ENCODE measurements around the gene NAB2.
A peak's percentile ranks its signal among the peaks of the same experiment; 100 is the strongest.

Gene NAB2, protein sequence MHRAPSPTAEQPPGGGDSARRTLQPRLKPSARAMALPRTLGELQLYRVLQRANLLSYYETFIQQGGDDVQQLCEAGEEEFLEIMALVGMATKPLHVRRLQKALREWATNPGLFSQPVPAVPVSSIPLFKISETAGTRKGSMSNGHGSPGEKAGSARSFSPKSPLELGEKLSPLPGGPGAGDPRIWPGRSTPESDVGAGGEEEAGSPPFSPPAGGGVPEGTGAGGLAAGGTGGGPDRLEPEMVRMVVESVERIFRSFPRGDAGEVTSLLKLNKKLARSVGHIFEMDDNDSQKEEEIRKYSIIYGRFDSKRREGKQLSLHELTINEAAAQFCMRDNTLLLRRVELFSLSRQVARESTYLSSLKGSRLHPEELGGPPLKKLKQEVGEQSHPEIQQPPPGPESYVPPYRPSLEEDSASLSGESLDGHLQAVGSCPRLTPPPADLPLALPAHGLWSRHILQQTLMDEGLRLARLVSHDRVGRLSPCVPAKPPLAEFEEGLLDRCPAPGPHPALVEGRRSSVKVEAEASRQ

DNA sequence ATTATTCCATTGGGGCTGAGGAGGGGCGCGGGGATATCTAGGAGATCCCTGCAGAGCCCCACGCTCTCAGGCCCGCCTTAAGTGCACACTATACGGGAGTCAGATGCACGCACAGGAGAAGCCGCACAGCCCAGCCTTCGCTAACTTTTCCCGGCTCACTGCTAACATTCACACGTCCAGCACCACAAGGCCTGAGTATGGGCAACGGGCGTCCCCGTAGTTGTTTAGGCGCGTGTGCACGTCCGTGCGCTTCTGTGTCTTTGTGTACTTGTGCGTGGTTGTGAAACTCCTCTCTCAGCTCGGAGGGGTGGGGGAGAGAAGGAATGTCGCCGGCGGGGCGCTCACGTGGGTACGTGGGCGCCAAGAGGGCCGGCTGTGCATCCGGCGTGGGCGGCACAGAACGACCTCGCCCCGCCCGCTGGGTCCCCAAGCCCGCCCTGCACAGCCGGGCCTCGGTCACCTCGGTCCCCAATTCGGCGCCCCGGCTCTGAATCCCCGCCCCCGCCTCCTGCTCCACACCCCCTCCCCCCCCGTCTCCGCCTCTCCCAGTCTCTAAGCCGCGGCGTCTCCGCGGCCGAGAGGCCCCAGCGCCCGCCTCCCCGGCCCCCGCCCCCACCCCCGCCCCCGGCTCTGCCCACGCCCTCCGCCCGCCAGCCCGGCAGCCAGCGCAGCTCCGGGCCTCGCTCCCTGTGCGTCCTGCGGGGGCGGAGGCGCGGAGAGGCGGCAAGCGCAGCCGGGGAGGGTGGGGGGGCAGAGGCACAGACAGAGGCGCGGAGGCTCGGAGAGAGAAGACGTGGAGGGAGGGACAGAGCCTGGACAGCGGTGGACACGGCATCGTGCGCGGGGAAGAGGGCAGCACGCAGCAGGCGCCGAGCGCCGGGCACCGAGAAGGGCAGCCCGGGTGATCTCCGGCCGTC is at the start of gene NAB2:
Gene NAB2 (plus strand): TSS at position 761 of the 917 bp plus-strand sequence. CDS start 158 bp downstream, outside the sequence.
- DNase-seq (ENCODE audit: low read depth in 1 of 2, low spot score in 1 of 2): peak; percentile 86 to 99
- in situ Hi-C loops (cut with HindIII; ENCODE audit: low pct_unique_long_range_greater_than_20kb, low sequenced_read_pairs): no loop called here
- no peak for TF ChIP-seq JUND (IDR thresholded peaks at IDR 0.05; ENCODE audit: low read depth)

DNA sequence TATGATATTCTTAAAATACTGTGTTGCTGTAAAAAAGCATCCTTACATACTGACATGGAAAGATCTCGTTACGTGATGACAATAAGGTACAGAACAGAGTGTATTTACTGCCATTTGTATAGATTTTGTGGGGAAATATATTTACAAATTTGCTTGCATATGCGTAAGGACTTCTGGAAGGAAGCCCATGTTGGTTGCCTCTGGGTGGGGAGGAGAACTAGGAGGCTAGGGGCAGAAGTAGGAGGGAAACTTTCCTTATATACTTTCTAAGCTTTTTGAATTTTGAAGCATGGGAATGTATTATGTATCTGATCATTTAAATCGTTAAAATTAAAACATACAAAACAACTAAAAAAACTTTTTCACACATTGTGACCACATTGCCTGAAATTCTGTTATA is 48.7 kb upstream of the NAB2 start:
- TF ChIP-seq JUND (IDR thresholded peaks at IDR 0.05; ENCODE audit: low read depth): no peak
- DNase-seq (ENCODE audit: low read depth in 1 of 2, low spot score in 1 of 2): no peak
- in situ Hi-C loops (cut with HindIII; ENCODE audit: low pct_unique_long_range_greater_than_20kb, low sequenced_read_pairs): no loop called here

DNA sequence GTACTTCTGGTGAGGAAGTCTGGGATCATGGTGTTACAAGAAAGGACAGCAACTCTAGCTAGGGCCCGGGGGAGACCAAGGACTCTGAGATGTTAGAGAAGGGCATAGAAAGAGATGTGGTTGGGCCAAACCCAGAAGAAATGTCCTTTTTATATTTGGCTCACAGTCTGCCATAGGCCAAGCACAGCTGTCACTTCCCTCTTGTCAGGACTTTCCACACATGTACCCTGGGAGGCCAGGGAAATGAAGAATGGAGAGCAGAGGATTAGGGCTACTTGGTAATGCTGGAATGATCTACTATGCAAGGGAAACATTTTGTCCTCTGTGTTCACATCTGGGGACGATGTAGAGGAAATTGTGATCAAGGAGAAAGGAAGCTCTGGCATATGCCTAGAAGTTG is 48.2 kb upstream of the NAB2 start:
- no peak for TF ChIP-seq JUND (IDR thresholded peaks at IDR 0.05; ENCODE audit: low read depth)
- no peak for DNase-seq (ENCODE audit: low read depth in 1 of 2, low spot score in 1 of 2)
- in situ Hi-C loops (cut with HindIII; ENCODE audit: low pct_unique_long_range_greater_than_20kb, low sequenced_read_pairs): no loop called here

DNA sequence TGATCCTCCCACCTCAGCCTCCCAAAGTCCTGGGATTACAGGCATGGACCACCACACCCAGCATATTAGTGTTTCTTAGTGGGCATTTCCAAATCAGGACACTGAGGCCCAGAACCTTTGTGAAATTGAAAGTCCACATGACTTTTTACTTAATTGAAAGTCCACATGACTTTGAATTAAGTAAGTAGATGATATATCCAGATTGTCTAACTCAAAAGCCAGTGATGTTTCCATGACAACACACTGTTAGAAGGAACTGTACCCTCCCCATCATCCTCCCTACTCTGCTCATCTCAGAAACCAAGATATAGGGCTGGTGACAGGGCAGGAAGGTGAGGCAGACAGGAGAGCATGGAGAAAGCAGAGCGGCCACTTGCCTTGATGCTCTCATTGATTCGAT is 46.2 kb upstream of the NAB2 start:
- no peak for TF ChIP-seq JUND (IDR thresholded peaks at IDR 0.05; ENCODE audit: low read depth)
- in situ Hi-C loops (cut with HindIII; ENCODE audit: low pct_unique_long_range_greater_than_20kb, low sequenced_read_pairs): no loop called here
- no peak for DNase-seq (ENCODE audit: low read depth in 1 of 2, low spot score in 1 of 2)

DNA sequence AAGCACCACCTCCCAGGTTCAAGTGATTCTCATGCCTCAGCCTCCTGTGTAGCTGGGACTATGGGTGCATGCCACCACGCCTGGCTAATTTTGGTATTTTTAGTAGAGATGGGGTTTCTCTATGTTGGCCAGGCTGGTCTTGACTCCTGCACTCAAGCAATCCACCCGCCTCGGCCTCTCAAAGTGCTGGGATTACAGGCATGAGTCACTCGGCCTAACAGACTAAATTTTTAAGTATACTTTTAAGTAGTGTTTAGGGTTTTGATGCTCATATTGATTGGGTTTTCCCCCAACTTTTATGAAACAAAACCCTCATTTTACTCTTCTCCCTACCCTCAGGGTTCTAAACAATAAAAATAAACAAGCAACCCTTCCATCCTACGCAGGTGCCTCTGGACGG is 44.4 kb upstream of the NAB2 start:
- no peak for DNase-seq (ENCODE audit: low read depth in 1 of 2, low spot score in 1 of 2)
- in situ Hi-C loops (cut with HindIII; ENCODE audit: low pct_unique_long_range_greater_than_20kb, low sequenced_read_pairs): no loop called here

DNA sequence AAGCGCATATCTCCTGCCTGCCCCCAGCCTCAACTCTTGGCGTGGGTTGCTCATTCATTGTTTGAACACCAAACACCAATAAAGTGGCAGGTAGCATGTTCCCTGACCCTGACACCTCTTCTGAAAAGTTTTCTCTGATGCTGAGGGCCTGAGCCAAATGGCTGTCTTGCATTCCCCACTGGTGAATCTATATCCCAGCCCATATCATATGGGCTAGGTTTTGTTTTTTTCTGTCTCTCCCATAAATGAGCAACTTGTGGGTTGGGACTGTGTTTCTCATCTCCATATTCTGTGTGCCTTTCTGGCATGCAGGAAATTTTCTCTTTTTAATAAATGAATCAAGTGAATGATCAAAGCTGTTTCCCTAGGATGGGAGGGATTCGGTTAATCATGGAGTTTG is 44.0 kb upstream of the NAB2 start:
- in situ Hi-C loops (cut with HindIII; ENCODE audit: low pct_unique_long_range_greater_than_20kb, low sequenced_read_pairs): no loop called here
- TF ChIP-seq JUND (IDR thresholded peaks at IDR 0.05; ENCODE audit: low read depth): no peak
- no peak for DNase-seq (ENCODE audit: low read depth in 1 of 2, low spot score in 1 of 2)

More for the DNA sequence above, 44.4 kb upstream of the NAB2 start:
- no peak for TF ChIP-seq JUND (IDR thresholded peaks at IDR 0.05; ENCODE audit: low read depth)

DNA sequence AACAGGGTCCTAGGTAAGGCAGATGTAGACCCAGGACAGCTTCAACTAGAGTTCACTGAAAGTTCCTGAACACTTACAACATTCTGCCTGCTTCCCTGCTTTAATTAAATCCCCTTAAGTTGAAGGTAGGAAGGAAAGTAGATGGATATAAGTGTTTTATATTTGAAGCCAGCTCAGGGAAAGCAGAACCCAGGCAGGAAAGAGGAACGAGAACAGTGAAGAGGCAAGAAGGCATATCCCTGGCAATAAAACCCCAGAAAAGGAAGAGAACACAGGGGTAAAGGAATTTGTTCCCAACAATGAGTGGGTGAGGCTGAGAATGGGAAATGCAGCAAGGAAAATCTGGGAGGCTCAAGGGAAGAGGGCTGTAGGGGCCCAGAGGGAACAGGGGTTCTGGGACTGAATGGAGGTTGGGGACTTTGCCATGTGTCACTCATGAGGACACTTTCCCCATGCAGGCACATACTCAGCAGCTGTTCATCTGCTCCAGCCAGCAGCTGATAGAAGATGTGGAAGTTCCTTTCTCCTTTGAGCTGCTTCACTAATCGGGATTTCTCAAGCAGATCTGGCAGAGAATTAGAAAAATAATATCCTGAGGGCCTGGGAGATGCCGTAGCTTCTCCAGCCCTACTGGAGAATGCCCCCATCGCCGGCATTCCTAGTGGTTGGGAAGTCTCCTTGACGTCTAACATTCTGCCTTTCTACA is 42.7 kb upstream of the NAB2 start:
- DNase-seq (ENCODE audit: low read depth in 1 of 2, low spot score in 1 of 2): no peak
- TF ChIP-seq JUND (IDR thresholded peaks at IDR 0.05; ENCODE audit: low read depth): no peak
- in situ Hi-C loops (cut with HindIII; ENCODE audit: low pct_unique_long_range_greater_than_20kb, low sequenced_read_pairs): no loop called here

DNA sequence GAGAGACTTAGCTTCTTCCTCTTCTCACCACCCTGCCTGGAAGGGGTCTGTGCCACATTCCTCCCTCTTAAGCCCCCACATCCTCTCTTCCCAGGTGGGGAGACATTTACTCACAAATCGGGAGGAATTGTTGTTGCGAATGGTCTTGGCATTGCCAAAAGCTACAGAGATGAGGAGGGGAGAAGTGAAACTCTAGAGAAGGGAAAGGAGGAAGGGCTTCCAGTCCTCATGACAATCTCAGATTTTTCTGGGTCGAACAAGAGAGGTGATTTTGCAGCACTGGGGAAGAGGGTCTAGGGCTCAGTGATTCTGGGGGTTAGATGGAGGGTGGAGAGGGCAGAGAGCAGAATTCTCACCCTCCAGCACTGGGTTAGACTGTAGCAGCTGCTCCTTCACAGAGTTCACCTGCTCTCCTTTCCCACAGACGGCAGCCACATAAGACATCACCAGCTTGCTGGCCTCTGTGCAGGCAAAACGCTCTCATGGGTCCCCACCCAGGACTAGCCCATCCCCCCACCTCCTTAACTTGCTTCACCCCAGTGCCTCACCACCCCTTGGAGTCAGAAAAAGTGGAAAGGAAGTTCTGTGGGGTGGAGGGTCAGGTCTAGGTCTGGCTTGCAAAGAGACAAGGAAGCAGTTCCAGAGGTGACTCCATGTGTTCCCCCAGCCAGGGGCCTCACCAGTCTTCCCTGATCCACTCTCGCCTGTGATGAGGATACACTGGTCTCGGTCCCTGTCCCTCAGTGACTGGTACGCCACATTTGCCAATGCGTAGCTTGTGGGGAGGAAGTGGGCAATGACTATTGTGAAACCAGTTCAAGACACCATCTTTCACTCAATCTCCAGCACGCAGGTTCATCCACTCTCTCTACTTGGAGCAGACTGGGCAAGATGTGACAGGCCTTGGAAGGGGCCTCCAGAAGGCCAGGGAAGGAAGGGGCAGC is 41.7 kb upstream of the NAB2 start:
- DNase-seq (ENCODE audit: low read depth in 1 of 2, low spot score in 1 of 2): no peak
- in situ Hi-C loops (cut with HindIII; ENCODE audit: low pct_unique_long_range_greater_than_20kb, low sequenced_read_pairs): no loop called here

DNA sequence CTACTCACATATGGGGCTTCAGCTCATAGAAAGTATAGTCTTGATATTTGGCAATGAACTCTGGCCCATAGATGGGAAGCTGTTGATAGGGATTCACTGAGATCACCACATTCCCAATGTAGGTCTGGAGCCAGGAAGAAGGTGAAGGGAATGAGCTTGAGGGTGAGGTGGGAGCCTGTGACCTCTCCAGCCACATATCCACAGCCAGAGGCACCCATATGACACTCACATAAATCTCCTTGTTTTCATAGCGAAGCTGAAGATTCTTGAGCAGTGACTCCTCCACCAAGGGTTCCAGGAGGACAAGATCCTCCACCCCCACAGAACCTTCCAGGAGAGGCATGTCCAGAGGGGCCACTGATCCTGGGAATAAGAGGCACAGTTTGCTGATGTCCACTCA is 40.9 kb upstream of the NAB2 start:
- no peak for TF ChIP-seq JUND (IDR thresholded peaks at IDR 0.05; ENCODE audit: low read depth)
- in situ Hi-C loops (cut with HindIII; ENCODE audit: low pct_unique_long_range_greater_than_20kb, low sequenced_read_pairs): no loop called here
- peak in 1 of 2 experiments; percentile 12 for DNase-seq (ENCODE audit: low read depth in 1 of 2, low spot score in 1 of 2)

More for the DNA sequence above, 41.7 kb upstream of the NAB2 start:
- no peak for TF ChIP-seq JUND (IDR thresholded peaks at IDR 0.05; ENCODE audit: low read depth)

DNA sequence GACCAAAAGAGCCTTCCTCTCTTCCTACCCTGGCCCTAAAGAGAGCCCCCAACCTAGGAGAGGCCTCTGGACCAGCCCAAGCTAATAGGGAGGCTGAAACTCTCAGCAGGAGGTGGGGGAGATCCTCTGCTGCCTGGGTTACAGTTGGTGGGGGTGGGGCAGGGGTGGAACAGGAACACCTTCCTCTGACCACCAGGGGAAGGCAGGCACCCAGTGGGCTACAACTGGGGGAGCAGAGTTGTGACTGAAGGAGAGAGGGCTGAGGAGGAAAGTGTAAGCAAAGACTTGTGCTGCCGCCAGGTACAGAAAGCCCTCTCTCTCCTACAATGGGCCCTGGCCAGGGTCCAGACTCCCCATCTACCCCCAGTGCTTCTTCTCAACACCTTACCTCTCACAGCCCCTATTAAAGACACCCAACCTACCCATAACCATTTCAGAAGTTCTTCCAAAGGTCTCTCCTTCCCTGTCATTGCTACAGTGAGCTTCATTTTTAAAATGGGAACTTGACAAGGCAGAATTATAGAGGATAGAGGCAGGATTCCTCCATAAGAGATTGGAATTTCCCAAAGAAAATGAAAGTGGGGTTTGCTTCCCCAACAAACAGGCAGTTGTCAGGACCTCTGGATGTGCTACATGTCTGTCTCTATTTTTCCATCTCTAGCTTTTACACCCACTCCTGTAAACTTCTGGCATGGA is 40.3 kb upstream of the NAB2 start:
- no peak for DNase-seq (ENCODE audit: low read depth in 1 of 2, low spot score in 1 of 2)
- no peak for TF ChIP-seq JUND (IDR thresholded peaks at IDR 0.05; ENCODE audit: low read depth)
- in situ Hi-C loops (cut with HindIII; ENCODE audit: low pct_unique_long_range_greater_than_20kb, low sequenced_read_pairs): no loop called here

DNA sequence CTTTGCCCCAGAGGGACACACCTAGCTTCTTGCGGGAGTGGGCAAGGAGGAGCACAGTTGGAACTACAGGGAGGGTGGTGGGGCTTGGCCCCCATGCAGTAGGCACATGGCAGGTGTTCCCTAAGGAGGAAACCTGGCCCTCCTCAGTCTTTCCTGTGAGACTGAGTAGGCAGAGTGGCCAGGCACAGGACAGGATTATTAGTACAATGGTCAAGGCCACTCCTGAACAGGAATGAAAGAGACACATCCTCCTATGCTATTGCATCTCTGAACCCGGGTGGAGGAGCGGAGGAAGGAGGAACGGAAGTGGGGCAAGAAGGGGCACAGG is 39.8 kb upstream of the NAB2 start:
- TF ChIP-seq JUND (IDR thresholded peaks at IDR 0.05; ENCODE audit: low read depth): no peak
- no peak for DNase-seq (ENCODE audit: low read depth in 1 of 2, low spot score in 1 of 2)
- in situ Hi-C loops (cut with HindIII; ENCODE audit: low pct_unique_long_range_greater_than_20kb, low sequenced_read_pairs): no loop called here

All from T47D (cell line).